SK-N-SH treated with all-trans-retinoic acid at 6 μM for 48 hours (cell line): ENCODE measurements around the gene PSMA6.

Experiments
- ATAC-seq: fragments of 200-7000 bp; cut with Tn5 transposase; 3 replicates; pipeline ENCODE4 v1.9.1; 2020; ENCODE audit warnings: mild to moderate bottlenecking, moderate library complexity
- BACH2 ChIP-seq: fragments of 250-450 bp; sonication (Bioruptor Pico); IDR thresholded peaks from 2 replicates; pipeline ENCODE4 v1.9.0; 2021; ENCODE audit warnings: mild to moderate bottlenecking, borderline replicate concordance
- CSDC2 ChIP-seq: fragments of 250-450 bp; sonication (Bioruptor Pico); IDR thresholded peaks from 2 replicates; pipeline ENCODE4 v1.5.0; 2020; ENCODE audit warnings: mild to moderate bottlenecking, moderate library complexity
- ESRRG ChIP-seq: fragments of 250-450 bp; sonication (Bioruptor Pico); IDR thresholded peaks from 2 replicates; pipeline ENCODE4 v1.6.1; 2021; ENCODE audit warnings: mild to moderate bottlenecking
- GLIS3 ChIP-seq: fragments of 250-450 bp; sonication (Bioruptor Pico); IDR thresholded peaks from 2 replicates; pipeline ENCODE4 v1.5.0; 2020; ENCODE audit warnings: mild to moderate bottlenecking, moderate library complexity
- PPARA ChIP-seq: fragments of 250-450 bp; sonication (Bioruptor Pico); IDR thresholded peaks from 2 replicates; pipeline ENCODE4 v1.5.0; 2020; ENCODE audit warnings: mild to moderate bottlenecking, borderline replicate concordance
- RARB ChIP-seq: fragments of 250-450 bp; sonication (Bioruptor Pico); IDR thresholded peaks from 2 replicates; pipeline ENCODE4 v1.8.0; 2021; ENCODE audit warnings: mild to moderate bottlenecking, moderate library complexity
- TOX ChIP-seq: fragments of 250-450 bp; sonication (Bioruptor Pico); IDR thresholded peaks from 2 replicates; pipeline ENCODE4 v1.8.0; 2021; ENCODE audit warnings: mild to moderate bottlenecking, moderate library complexity, borderline replicate concordance
- ZFP3 ChIP-seq: fragments of 250-450 bp; sonication (Bioruptor Pico); IDR thresholded peaks from 2 replicates; pipeline ENCODE4 v1.5.0; 2020; ENCODE audit warnings: mild to moderate bottlenecking, moderate library complexity
- ZFP30 ChIP-seq: fragments of 450-650 bp; formaldehyde crosslinking; IDR thresholded peaks from 2 replicates; pipeline ENCODE4 v1.5.0; 2022; ENCODE audit warnings: mild to moderate bottlenecking, moderate library complexity
- ZNF565 ChIP-seq: fragments of 450-650 bp; formaldehyde crosslinking; conservative IDR thresholded peaks from 2 replicates; pipeline ENCODE4 v1.5.0; 2020; ENCODE audit warnings: low read depth, mild to moderate bottlenecking, moderate library complexity
- ZNF70 ChIP-seq: fragments of 450-650 bp; formaldehyde crosslinking; IDR thresholded peaks from 2 replicates; pipeline ENCODE4 v1.5.0; 2020; ENCODE audit warnings: mild to moderate bottlenecking, moderate library complexity
- ZNF8 ChIP-seq: fragments of 450-650 bp; formaldehyde crosslinking; IDR thresholded peaks from 2 replicates; pipeline ENCODE4 v1.5.0; 2020; ENCODE audit warnings: mild to moderate bottlenecking, moderate library complexity
- TF ChIP-seq, protein P1 (sequence below): fragments of 250-450 bp; sonication (Bioruptor Pico); IDR thresholded peaks from 2 replicates; pipeline ENCODE4 v1.8.0; 2021; ENCODE audit warnings: low read depth, mild to moderate bottlenecking, moderate library complexity, borderline replicate concordance
- TF ChIP-seq, protein P2 (sequence below): fragments of 250-450 bp; sonication (Bioruptor Pico); IDR thresholded peaks from 2 replicates; pipeline ENCODE4 v1.5.0; 2020; ENCODE audit warnings: mild to moderate bottlenecking, moderate library complexity
- TF ChIP-seq, protein P3 (sequence below): fragments of 250-450 bp; sonication (Bioruptor Pico); IDR thresholded peaks from 2 replicates; pipeline ENCODE4 v1.5.1; 2021; ENCODE audit warnings: mild to moderate bottlenecking, moderate library complexity
- TF ChIP-seq, protein P4 (sequence below): fragments of 250-450 bp; sonication (Bioruptor Pico); IDR thresholded peaks from 2 replicates; pipeline ENCODE4 v1.5.1; 2020; ENCODE audit warnings: low read depth, mild to moderate bottlenecking, moderate library complexity

PSMA6 gene

DNA sequence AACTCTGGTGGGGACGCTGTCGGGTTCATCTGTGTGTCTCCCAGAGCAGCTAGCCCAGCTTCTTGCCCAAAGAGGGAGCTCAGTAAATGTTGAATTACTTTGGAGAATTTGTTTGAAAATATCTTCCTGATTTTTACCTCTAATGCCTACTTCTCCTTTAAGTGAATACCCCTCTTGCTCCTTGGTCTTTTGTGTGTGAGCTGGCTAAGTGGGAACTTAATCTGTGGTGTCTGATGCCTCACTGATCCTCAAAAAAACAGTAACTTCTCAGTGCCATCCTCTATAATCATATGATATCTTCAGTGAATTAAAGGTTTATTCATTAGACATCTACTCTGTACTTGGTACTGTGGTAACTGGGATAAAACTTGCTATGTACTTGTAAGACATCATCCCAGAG is 7.7 kb upstream of the PSMA6 start (continued):
- TF ChIP-seq, protein P1, sequence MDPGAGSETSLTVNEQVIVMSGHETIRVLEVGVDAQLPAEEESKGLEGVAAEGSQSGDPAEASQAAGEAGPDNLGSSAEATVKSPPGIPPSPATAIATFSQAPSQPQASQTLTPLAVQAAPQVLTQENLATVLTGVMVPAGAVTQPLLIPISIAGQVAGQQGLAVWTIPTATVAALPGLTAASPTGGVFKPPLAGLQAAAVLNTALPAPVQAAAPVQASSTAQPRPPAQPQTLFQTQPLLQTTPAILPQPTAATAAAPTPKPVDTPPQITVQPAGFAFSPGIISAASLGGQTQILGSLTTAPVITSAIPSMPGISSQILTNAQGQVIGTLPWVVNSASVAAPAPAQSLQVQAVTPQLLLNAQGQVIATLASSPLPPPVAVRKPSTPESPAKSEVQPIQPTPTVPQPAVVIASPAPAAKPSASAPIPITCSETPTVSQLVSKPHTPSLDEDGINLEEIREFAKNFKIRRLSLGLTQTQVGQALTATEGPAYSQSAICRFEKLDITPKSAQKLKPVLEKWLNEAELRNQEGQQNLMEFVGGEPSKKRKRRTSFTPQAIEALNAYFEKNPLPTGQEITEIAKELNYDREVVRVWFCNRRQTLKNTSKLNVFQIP (CRISPR knock-in tag) = no peak
- no peak for TF ChIP-seq ZNF565 (CRISPR knock-in tag)
- TF ChIP-seq, all 23 proteins: peak for 0

DNA sequence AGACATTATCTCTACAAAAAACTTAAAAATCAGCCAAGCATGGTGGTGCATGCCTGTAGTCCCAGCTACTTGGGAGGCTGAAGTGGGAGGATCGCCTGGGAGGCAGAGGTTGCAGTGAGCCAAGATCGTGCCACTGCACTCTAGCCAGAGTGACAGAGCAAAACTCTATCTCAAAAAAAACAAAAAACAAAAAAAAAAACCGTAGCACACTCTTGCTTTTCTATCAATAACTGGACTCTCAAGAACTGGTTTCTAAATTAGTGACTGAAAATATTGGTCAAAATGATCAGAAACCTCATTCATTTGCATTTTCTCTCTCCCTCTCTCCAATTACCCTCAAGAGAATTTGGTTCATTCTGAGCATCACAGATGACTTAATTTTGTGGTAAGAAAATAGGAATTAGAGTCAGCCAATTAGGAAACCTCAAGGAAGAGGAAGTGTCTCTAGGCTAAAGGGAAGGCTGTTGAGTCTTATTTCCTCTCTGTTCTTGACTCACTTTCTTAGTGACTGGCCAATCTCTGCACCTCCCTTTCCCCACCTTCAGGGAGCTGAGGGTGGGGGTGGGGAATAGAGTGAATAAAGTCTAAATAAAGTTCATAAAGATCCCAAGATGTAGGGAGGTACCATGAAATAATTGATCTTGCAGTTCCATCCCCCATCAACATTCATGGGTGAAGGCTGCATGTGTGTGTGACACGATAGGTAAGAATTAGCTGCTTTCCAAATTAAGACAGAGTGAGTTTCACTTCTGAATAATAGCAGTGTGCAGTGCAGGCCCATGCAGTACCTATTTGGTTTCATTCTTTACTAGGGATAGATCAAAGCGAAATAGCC is 6.8 kb upstream of the PSMA6 start:
- no peak for TF ChIP-seq CSDC2
- no peak for TF ChIP-seq RARB (CRISPR knock-in tag)
- TF ChIP-seq ZNF70 (CRISPR knock-in tag) = no peak
- ATAC-seq = no peak

DNA sequence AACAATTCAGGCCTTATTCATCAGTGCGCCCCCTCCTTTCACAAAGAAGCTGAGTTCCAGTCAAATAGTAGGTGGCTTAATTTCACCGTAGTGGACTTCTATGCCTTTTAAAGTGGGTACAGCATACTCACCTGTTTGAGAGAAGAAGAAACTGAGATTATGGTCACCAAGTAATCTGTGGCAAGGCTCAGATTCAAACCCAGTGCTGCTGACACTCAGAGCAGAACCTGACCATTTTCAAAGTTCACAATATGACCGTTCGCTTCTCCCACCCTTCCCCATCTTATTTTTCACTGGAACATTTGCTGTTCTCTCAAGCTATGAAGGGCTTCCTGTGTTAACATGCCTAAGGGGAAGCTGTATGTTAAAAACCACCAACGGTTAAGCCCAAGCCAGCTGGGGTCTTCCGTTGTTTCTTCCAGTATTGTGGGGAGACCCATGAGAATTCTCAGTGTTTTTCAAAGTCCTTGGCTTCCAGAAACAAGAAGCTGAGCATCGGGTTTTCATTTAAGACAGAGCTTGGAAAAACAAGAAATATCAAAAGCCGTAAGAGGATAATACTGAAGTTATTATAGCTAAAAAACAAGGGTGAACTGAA is 6.1 kb upstream of the PSMA6 start:
- TF ChIP-seq, protein P2, sequence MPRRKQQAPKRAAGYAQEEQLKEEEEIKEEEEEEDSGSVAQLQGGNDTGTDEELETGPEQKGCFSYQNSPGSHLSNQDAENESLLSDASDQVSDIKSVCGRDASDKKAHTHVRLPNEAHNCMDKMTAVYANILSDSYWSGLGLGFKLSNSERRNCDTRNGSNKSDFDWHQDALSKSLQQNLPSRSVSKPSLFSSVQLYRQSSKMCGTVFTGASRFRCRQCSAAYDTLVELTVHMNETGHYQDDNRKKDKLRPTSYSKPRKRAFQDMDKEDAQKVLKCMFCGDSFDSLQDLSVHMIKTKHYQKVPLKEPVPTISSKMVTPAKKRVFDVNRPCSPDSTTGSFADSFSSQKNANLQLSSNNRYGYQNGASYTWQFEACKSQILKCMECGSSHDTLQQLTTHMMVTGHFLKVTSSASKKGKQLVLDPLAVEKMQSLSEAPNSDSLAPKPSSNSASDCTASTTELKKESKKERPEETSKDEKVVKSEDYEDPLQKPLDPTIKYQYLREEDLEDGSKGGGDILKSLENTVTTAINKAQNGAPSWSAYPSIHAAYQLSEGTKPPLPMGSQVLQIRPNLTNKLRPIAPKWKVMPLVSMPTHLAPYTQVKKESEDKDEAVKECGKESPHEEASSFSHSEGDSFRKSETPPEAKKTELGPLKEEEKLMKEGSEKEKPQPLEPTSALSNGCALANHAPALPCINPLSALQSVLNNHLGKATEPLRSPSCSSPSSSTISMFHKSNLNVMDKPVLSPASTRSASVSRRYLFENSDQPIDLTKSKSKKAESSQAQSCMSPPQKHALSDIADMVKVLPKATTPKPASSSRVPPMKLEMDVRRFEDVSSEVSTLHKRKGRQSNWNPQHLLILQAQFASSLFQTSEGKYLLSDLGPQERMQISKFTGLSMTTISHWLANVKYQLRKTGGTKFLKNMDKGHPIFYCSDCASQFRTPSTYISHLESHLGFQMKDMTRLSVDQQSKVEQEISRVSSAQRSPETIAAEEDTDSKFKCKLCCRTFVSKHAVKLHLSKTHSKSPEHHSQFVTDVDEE = no peak
- no peak for TF ChIP-seq GLIS3 (CRISPR knock-in tag)
- ATAC-seq = no peak

DNA sequence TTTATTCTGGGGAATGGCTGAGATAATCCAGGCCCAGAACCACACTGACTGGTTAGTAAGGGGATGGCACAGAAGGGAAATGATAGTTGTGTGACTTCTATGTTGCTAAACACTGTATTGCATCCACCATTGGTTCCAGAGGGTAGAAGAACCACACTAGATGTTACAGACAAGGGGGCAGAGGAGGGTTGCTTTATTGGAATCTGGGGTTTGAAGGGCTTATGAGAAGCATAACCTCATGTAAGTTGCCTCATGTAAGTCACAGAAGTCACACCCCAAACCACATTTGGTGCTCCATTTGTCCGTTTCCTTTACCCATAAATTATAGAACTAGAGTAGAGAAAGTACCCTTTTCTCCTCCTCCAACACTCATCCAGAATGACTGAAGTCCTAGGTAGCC is 5.5 kb upstream of the PSMA6 start:
- no peak for ATAC-seq
- TF ChIP-seq TOX = no peak
- no peak for TF ChIP-seq CSDC2
- TF ChIP-seq BACH2 (CRISPR knock-in tag) = no peak
- no peak for TF ChIP-seq ZFP30 (CRISPR knock-in tag)
- TF ChIP-seq, protein P1 (CRISPR knock-in tag) = no peak
- no peak for TF ChIP-seq RARB (CRISPR knock-in tag)
- TF ChIP-seq, protein P3, sequence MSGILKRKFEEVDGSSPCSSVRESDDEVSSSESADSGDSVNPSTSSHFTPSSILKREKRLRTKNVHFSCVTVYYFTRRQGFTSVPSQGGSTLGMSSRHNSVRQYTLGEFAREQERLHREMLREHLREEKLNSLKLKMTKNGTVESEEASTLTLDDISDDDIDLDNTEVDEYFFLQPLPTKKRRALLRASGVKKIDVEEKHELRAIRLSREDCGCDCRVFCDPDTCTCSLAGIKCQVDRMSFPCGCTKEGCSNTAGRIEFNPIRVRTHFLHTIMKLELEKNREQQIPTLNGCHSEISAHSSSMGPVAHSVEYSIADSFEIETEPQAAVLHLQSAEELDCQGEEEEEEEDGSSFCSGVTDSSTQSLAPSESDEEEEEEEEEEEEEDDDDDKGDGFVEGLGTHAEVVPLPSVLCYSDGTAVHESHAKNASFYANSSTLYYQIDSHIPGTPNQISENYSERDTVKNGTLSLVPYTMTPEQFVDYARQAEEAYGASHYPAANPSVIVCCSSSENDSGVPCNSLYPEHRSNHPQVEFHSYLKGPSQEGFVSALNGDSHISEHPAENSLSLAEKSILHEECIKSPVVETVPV (CRISPR knock-in tag) = no peak
- no peak for TF ChIP-seq GLIS3 (CRISPR knock-in tag)
- TF ChIP-seq ZNF565 (CRISPR knock-in tag) = no peak
- TF ChIP-seq, protein P2 = no peak
- no peak for TF ChIP-seq PPARA
- TF ChIP-seq, protein P4, sequence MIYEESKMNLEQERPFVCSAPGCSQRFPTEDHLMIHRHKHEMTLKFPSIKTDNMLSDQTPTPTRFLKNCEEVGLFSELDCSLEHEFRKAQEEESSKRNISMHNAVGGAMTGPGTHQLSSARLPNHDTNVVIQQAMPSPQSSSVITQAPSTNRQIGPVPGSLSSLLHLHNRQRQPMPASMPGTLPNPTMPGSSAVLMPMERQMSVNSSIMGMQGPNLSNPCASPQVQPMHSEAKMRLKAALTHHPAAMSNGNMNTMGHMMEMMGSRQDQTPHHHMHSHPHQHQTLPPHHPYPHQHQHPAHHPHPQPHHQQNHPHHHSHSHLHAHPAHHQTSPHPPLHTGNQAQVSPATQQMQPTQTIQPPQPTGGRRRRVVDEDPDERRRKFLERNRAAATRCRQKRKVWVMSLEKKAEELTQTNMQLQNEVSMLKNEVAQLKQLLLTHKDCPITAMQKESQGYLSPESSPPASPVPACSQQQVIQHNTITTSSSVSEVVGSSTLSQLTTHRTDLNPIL (CRISPR knock-in tag) = no peak
- no peak for TF ChIP-seq ZFP3 (CRISPR knock-in tag)
- TF ChIP-seq ESRRG (CRISPR knock-in tag) = no peak
- no peak for TF ChIP-seq ZNF8 (CRISPR knock-in tag)
